GM19324 (cell line): ENCODE measurements around the gene TCIRG1.
"Not testable (repeated sequence)": the region's sequence is repeated elsewhere in the genome, so short reads cannot be mapped to it uniquely, and the experiment has no call there.

Experiments used
- ATAC-seq: cut with Tn5 transposase; IDR thresholded peaks from one replicate; pipeline ENCODE4 v1.9.1; 2021; ENCODE audit warnings: mild to moderate bottlenecking, moderate library complexity; ENCODE audit not compliant: unreplicated experiment, low FRiP score

The TCIRG1 gene

GRCh38 chr11:68077617-68078582, 39.1 kb downstream of the TCIRG1 start:
- no peak for ATAC-seq

DNA sequence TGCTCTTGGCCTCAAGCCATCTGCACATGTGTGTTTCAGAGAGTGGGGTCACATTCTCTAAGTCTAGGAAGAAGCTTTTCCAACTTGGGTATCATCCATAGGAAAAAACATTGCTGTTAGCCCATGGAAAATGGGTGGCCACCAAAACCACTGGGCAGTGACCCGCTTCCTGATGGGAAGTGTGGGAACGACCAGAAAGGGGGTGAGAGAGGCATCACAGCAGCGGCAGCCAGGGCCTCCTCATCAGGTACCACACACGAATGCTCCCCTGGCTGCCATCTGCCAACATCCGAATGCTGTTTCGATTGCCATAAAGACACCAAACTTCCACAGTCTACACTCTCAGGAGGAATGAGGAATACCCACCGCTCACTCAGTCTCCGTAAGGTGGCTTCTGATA, 42.0 kb downstream of the TCIRG1 start:
- no peak for ATAC-seq

- ATAC-seq, result no peak
Measured at GRCh38 chr11:68081691-68082090, 42.9 kb downstream of the TCIRG1 start.

DNA sequence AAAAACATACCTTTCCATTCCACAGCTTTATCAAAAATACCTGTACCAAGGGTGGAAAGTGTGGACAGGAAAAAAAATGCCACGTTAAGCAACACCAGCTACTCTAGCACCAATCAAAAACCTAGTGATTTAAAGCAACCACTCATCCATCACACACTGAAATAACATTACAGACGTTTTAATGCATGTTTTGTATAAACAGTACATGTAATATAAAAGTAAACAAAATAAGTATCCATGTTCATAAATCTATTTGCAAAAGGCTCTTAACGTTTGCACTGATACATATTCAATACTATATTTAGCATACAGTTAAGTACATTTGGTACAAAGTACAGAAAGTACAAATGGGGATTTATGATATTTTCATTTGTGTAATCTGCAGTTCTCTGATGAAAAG, 43.7 kb downstream of the TCIRG1 start:
- no peak for ATAC-seq

GRCh38 chr11:68083517-68083916, 44.7 kb downstream of the TCIRG1 start:
- ATAC-seq, result no peak

- no peak for ATAC-seq
Measured at GRCh38 chr11:68089679-68090078, 50.9 kb downstream of the TCIRG1 start.

DNA sequence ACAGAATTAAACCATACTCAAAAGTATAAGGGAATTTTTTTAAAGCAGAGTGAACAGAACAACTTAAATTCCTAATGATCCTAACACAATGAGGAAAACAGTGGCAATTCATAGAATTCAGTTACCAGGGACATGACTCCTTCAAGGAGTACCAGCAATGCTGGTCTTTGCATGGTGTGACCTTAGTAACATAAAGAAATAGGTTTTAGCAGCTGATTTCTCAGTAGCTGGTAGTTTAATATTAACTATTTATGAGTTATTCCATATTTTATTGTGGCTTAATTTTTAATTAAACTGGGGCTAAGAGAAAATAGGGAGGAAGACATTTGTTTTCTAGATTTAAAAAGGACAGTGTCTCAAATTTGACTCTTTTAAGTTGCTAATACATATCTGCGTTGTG, 51.5 kb downstream of the TCIRG1 start:
- ATAC-seq, result no peak

GRCh38 chr11:68090706-68091105, 51.9 kb downstream of the TCIRG1 start:
- no peak for ATAC-seq

GRCh38 chr11:68092411-68092810, 53.6 kb downstream of the TCIRG1 start:
- ATAC-seq, result no peak

DNA sequence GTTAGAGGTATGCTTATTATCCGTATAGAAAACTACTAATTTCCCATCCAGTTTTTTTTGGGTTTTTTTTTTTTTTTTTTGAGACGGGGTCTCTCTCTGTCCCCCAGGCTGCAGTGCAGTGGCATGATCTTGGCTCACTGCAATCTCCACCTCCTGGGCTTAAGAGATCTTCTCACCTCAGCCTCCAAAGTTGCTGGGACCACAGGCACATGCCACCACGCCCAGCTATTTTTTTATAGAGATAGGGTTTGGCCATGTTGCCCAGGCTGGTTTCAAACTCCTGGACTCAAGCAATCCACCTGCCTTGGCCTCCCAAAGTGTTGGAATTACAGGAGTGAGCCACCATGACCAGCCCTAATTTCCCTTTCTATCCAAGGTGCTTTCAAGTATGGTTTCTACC, 54.1 kb downstream of the TCIRG1 start:
- not testable (repeated sequence) for ATAC-seq

DNA sequence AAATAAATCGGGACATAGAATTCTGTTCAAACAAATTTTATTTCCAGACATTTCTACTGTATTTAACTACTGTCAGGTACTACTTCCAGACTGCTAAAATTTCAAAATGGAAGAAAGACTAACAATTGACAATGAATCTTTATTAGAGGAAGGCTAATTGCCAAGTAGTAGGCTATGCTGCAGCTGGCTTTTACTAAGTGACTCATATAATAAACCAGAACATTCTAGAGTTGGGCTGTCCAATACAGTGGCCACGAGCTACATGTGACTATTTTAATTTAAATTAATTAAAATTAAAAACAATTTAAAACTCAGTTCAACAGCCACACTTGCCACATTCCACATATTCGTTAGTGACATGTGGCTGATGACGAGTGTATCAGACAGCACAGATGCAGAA, 54.7 kb downstream of the TCIRG1 start:
- ATAC-seq, result no peak

- ATAC-seq, result no peak
Measured at GRCh38 chr11:68096962-68097361, 58.1 kb downstream of the TCIRG1 start.

GRCh38 chr11:68099057-68099456, 60.2 kb downstream of the TCIRG1 start:
- no peak for ATAC-seq

GRCh38 chr11:68099474-68100405, 60.9 kb downstream of the TCIRG1 start:
- ATAC-seq, result no peak
